IPS-NIHi11 (cell line): ENCODE measurements around the gene NKD2.
"Not testable (repeated sequence)": the region's sequence is repeated elsewhere in the genome, so short reads cannot be mapped to it uniquely, and the experiment has no call there.

ENCODE experiments used
- DNase-seq: peaks from one replicate; pipeline ENCODE4 v3.0.0; 2012; ENCODE audit warnings: mixed read lengths, low spot score

The NKD2 gene

GRCh38 chr5:1000831-1001230 is 7.8 kb upstream of the NKD2 start:
- DNase-seq, result not testable (repeated sequence)

- no peak for DNase-seq
Observed at GRCh38 chr5:1001406-1002270, 7.0 kb upstream of the NKD2 start.

- no peak for DNase-seq
Observed at GRCh38 chr5:1002271-1002546, 6.4 kb upstream of the NKD2 start.

GRCh38 chr5:1002836-1003235 is 5.8 kb upstream of the NKD2 start:
- DNase-seq, result no peak

- DNase-seq, result no peak
Observed at GRCh38 chr5:1003296-1003937, 5.2 kb upstream of the NKD2 start.

- peak; percentile 71 for DNase-seq
Observed at GRCh38 chr5:1004461-1005248, 3.9 kb upstream of the NKD2 start.

GRCh38 chr5:1005249-1005851 is 3.3 kb upstream of the NKD2 start:
- no peak for DNase-seq

- DNase-seq, result no peak
Observed at GRCh38 chr5:1005904-1006655, 2.5 kb upstream of the NKD2 start.

GRCh38 chr5:1006656-1007071 is 1.9 kb upstream of the NKD2 start:
- DNase-seq, result no peak

GRCh38 chr5:1007221-1007680 is 1.4 kb upstream of the NKD2 start:
- peak; percentile 60 for DNase-seq

- no peak for DNase-seq
Observed at GRCh38 chr5:1007681-1008450, 736 bp upstream of the NKD2 start.

- DNase-seq, result no peak
Observed at GRCh38 chr5:1009359-1010180, 968 bp downstream of the NKD2 start.

GRCh38 chr5:1010181-1010510 is 1.5 kb downstream of the NKD2 start:
- DNase-seq, result no peak

GRCh38 chr5:1010641-1011046 is 2.0 kb downstream of the NKD2 start:
- DNase-seq, result no peak

GRCh38 chr5:1011226-1011631 is 2.6 kb downstream of the NKD2 start:
- peak; percentile 96 for DNase-seq

GRCh38 chr5:1011741-1012312 is 3.2 kb downstream of the NKD2 start:
- no peak for DNase-seq

GRCh38 chr5:1012313-1012841 is 3.8 kb downstream of the NKD2 start:
- DNase-seq, result no peak

GRCh38 chr5:1012900-1013237 is 4.3 kb downstream of the NKD2 start:
- no peak for DNase-seq

- no peak for DNase-seq
Observed at GRCh38 chr5:1013238-1013947, 4.8 kb downstream of the NKD2 start.
